Panc1 (cell line): ENCODE data around the gene VWA3B. TPM values are rescaled to one million over a fixed set of nuclear protein-coding genes. Genes with fewer than 3 reads are reported as not detected.

ENCODE experiments used
- ATAC-seq: fragments of 200-7000 bp; cut with Tn5 transposase; 2 replicates; pipeline ENCODE4 v1.9.1; 2020; ENCODE audit warnings: mild to moderate bottlenecking, moderate library complexity
- BruUV-seq: library from RNA; stranded (reverse); fragments of 400-500 nt; replicated peaks from 2 replicates; lab custom pipeline; 2021; lab: Mats Ljungman, UMichigan
- CTCF ChIA-PET: fragments of 300-600 bp; sonication (Branson Sonifier 250); formaldehyde crosslinking; loops from one replicate; lab custom pipeline; 2022; ENCODE audit warnings: antibody characterized with exemption; lab: Charles Lee
- POLR2A ChIA-PET: fragments of 300-600 bp; sonication (Branson Sonifier 250); formaldehyde crosslinking; loops from one replicate; lab custom pipeline; 2022; ENCODE audit warnings: antibody characterized with exemption; lab: Charles Lee
- DNase-seq: peaks from one replicate; pipeline ENCODE4 v3.0.0-alpha.2; 2010; ENCODE audit warnings: low read depth, low spot score
- H3K27ac ChIP-seq: 2 replicates; pipeline ENCODE4 v1.5.1; 2011; ENCODE audit warnings: mild to moderate bottlenecking, low read length, inconsistent platforms
- H3K27me3 ChIP-seq: fragments of 200-500 bp; sonication (Bioruptor generic); 2 replicates; pipeline ENCODE4 v1.6.0; 2014; ENCODE audit warnings: low read length, inconsistent platforms; ENCODE audit not compliant: control insufficient read depth, insufficient read depth
- H3K36me3 ChIP-seq: fragments of 200-500 bp; sonication (Bioruptor generic); 2 replicates; pipeline ENCODE4 v1.5.1; 2014; ENCODE audit warnings: inconsistent platforms, mild to moderate bottlenecking, low read length, moderate library complexity; ENCODE audit not compliant: control insufficient read depth, insufficient read depth
- H3K4me1 ChIP-seq: 2 replicates; pipeline ENCODE4 v1.5.1; 2011; ENCODE audit warnings: inconsistent platforms, mild to moderate bottlenecking, low read length, moderate library complexity; ENCODE audit not compliant: control insufficient read depth, insufficient read depth
- H3K4me3 ChIP-seq, 2 experiments: 2 replicates each; pipeline ENCODE4 v1.5.1; 2011 to 2012; ENCODE audit warnings: low read depth in 2 of 2, low read length in 2 of 2, mild to moderate bottlenecking in 2 of 2, inconsistent platforms in 1 of 2, moderate library complexity in 1 of 2
- H3K9me3 ChIP-seq: fragments of 200-500 bp; sonication (Bioruptor generic); 2 replicates; pipeline ENCODE4 v1.5.1; 2014; ENCODE audit warnings: low read depth, mild to moderate bottlenecking, inconsistent platforms, low read length, moderate library complexity; ENCODE audit not compliant: control insufficient read depth, insufficient read depth
- POLR2AphosphoS5 ChIP-seq: IDR thresholded peaks from 2 replicates; pipeline ENCODE4 v1.6.1; 2012; ENCODE audit warnings: mild to moderate bottlenecking, low read depth, low read length, moderate library complexity
- SIN3A ChIP-seq: IDR thresholded peaks from 2 replicates; pipeline ENCODE4 v1.6.1; 2012; ENCODE audit warnings: low read depth, mild to moderate bottlenecking, low read length, moderate library complexity, borderline replicate concordance; ENCODE audit not compliant: insufficient read depth
- TCF7L2 ChIP-seq: IDR thresholded peaks from 2 replicates; pipeline ENCODE4 v1.6.1; 2011; ENCODE audit warnings: mild to moderate bottlenecking, low read depth, low read length, inconsistent platforms
- in situ Hi-C: cut with HindIII; loops from 2 replicates; pipeline ENCODE4 v1.10.0; 2016; ENCODE audit warnings: low sequenced_read_pairs, low pct_unique_long_range_greater_than_20kb
- intact Hi-C: fragments of 100-400 bp; cut with micrococcal nuclease; formaldehyde crosslinking; loops from one replicate; pipeline ENCODE4 v1.10.0; 2022; ENCODE audit not compliant: unreplicated experiment
- total RNA-seq: library from RNA; stranded (reverse); gene quantifications from one replicate; pipeline ENCODE4 v1.2.1, GENCODE V29; 2021; ENCODE audit not compliant: unreplicated experiment
- TF ChIP-seq, protein P1 (sequence below), 2 experiments: IDR thresholded peaks; 2 replicates each; pipeline ENCODE4 v1.6.1; 2011 to 2012; ENCODE audit warnings: low read depth in 2 of 2, control low read depth in 1 of 2, low read length in 1 of 2, mild to moderate bottlenecking in 1 of 2, moderate library complexity in 1 of 2; ENCODE audit not compliant: insufficient read depth in 1 of 2
- TF ChIP-seq, protein P2 (sequence below): fragments of 450-650 bp; IDR thresholded peaks from 2 replicates; pipeline ENCODE4 v1.5.1; 2017; ENCODE audit warnings: mild to moderate bottlenecking

Gene VWA3B
- total RNA-seq, 1 experiment from 2014 or later: not detected

DNA sequence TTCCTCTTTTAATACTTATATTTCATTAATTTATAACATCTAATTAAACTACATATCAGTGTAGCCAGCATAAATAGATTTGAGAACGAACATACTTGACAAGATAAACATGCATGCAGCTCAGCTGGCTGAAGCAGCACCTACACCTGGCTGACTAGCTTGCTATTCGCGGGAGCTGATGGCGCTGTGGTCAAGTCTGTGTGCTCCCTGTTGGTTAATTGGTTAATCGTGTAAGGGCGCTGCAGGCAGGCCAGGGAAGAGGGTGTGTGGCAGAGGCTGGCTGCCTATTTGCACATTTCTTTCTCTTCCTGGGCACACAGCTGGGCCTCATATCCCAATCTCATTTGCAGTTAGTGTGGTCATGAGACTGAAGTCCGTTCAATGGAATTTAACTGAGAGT lies 14.5 kb upstream of the VWA3B start:
- H3K27ac ChIP-seq: no peak overlapping the region
- CTCF ChIA-PET: no interaction called here
- H3K4me1 ChIP-seq: no peaks in the 10 kb centered on the region
- POLR2A ChIA-PET: no interaction called here
- no peaks in the 10 kb centered on the region for H3K9me3 ChIP-seq
- peaks cover 2% of the 10 kb centered on the region; the same call in 1 of the 2 replicates for H3K27me3 ChIP-seq
- no peaks in the 10 kb centered on the region for H3K36me3 ChIP-seq
- ATAC-seq: no peak
- no peak for TF ChIP-seq TCF7L2
- TF ChIP-seq, protein P1, sequence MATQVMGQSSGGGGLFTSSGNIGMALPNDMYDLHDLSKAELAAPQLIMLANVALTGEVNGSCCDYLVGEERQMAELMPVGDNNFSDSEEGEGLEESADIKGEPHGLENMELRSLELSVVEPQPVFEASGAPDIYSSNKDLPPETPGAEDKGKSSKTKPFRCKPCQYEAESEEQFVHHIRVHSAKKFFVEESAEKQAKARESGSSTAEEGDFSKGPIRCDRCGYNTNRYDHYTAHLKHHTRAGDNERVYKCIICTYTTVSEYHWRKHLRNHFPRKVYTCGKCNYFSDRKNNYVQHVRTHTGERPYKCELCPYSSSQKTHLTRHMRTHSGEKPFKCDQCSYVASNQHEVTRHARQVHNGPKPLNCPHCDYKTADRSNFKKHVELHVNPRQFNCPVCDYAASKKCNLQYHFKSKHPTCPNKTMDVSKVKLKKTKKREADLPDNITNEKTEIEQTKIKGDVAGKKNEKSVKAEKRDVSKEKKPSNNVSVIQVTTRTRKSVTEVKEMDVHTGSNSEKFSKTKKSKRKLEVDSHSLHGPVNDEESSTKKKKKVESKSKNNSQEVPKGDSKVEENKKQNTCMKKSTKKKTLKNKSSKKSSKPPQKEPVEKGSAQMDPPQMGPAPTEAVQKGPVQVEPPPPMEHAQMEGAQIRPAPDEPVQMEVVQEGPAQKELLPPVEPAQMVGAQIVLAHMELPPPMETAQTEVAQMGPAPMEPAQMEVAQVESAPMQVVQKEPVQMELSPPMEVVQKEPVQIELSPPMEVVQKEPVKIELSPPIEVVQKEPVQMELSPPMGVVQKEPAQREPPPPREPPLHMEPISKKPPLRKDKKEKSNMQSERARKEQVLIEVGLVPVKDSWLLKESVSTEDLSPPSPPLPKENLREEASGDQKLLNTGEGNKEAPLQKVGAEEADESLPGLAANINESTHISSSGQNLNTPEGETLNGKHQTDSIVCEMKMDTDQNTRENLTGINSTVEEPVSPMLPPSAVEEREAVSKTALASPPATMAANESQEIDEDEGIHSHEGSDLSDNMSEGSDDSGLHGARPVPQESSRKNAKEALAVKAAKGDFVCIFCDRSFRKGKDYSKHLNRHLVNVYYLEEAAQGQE (IDR thresholded peaks at IDR 0.05; ENCODE audit: insufficient read depth in 1 of 2, low read depth in 2 of 2, low read length in 1 of 2): no peak
- TF ChIP-seq, protein P2, sequence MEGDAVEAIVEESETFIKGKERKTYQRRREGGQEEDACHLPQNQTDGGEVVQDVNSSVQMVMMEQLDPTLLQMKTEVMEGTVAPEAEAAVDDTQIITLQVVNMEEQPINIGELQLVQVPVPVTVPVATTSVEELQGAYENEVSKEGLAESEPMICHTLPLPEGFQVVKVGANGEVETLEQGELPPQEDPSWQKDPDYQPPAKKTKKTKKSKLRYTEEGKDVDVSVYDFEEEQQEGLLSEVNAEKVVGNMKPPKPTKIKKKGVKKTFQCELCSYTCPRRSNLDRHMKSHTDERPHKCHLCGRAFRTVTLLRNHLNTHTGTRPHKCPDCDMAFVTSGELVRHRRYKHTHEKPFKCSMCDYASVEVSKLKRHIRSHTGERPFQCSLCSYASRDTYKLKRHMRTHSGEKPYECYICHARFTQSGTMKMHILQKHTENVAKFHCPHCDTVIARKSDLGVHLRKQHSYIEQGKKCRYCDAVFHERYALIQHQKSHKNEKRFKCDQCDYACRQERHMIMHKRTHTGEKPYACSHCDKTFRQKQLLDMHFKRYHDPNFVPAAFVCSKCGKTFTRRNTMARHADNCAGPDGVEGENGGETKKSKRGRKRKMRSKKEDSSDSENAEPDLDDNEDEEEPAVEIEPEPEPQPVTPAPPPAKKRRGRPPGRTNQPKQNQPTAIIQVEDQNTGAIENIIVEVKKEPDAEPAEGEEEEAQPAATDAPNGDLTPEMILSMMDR: no peak
- TF ChIP-seq POLR2AphosphoS5: no peak
- TF ChIP-seq SIN3A: no peak
- DNase-seq: no peak
- in situ Hi-C loops: no loop called here
- intact Hi-C loops: no loop called here
- H3K4me3 ChIP-seq: no peak overlapping the region
- no TSS peak for BruUV-seq

DNA sequence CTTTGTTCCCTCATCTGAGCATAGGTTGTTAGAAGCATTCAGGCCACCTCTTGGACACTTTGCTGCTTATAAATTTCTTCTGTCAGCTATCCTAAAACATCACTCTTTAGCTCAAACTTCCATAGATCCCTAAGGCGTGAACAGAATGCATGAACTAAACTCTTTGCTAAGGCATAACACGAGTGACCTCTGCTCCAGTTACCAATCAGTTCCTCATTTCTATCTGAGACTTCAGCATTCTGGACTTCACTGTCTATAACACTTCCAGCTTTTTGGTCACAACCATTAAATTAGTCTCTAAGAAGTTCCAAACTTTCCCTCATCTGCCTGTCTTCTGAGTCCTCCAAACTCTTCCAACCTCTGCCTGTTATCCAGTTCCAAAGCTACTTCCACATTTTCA lies 8.3 kb upstream of the VWA3B start:
- in situ Hi-C loops: no loop called here
- ChIA-PET POLR2A (interaction anchor here (0.6 kb wide), 1 partner anchor 10 kb away, joined by 4 read pairs; no protein-coding TSS in a partner anchor), CTCF (no interaction called here)
- Histone ChIP-seq H3K27ac (no peak overlapping the region), H3K27me3 (no peaks in the 10 kb centered on the region), H3K9me3 (no peaks in the 10 kb centered on the region), H3K4me3 (no peak overlapping the region), H3K36me3 (no peaks in the 10 kb centered on the region), H3K4me1 (no peaks in the 10 kb centered on the region)
- TF ChIP-seq SIN3A: no peak
- TF ChIP-seq, protein P2: no peak
- intact Hi-C loops: no loop called here
- DNase-seq: no peak
- BruUV-seq: no TSS peak
- no peak for ATAC-seq
